D721Med (cell line): Measurements from ENCODE around the gene AANAT.
"Not testable (repeated sequence)": the region's sequence is repeated elsewhere in the genome, so short reads cannot be mapped to it uniquely, and the experiment has no call there.

Experiments
- DNase-seq: peaks from one replicate; pipeline ENCODE4 v3.0.0; 2011; ENCODE audit warnings: low spot score; ENCODE audit not compliant: insufficient read length
- FAIRE-seq: peaks from 2 replicates; lab custom pipeline; 2011; peaks lifted over from hg19 to GRCh38; lab: Jason Lieb, UNC
- CTCF ChIP-seq: IDR thresholded peaks from 2 replicates; pipeline ENCODE4 v1.5.1; 2012; ENCODE audit warnings: mild to moderate bottlenecking, control low read depth; ENCODE audit not compliant: insufficient read depth; ENCODE audit errors: missing control alignments

Gene AANAT

DNA sequence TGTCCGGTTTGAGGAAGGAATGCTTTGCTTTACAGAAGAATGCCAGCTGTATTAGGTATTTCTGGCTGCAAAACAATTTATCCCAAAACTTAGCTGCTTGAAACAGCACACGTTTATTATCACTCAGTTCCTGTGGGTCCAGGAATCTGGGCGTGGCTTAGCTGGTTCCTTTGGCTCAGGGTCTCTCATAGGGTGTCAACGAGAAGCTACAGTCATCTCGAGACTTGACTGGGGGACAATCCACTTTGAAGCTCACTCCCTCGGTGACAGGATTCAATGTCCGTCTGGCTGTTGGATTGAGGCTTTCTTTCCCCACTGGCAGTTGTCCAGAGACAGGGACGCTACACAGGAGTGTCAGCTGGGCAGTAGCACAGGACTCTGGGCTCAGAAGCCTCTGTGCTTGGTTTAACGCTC is 43.4 kb downstream of the AANAT start:
- no peak for DNase-seq
- no peak for TF ChIP-seq CTCF
- FAIRE-seq = no peak

- FAIRE-seq (no peak), DNase-seq (no peak)
- TF ChIP-seq CTCF = no peak
Measured at GRCh38 chr17:76511668-76512365, 44.4 kb downstream of the AANAT start.

GRCh38 chr17:76512366-76513305 is 45.2 kb downstream of the AANAT start:
- TF ChIP-seq CTCF = no peak
- DNase-seq (no peak), FAIRE-seq (no peak)

DNA sequence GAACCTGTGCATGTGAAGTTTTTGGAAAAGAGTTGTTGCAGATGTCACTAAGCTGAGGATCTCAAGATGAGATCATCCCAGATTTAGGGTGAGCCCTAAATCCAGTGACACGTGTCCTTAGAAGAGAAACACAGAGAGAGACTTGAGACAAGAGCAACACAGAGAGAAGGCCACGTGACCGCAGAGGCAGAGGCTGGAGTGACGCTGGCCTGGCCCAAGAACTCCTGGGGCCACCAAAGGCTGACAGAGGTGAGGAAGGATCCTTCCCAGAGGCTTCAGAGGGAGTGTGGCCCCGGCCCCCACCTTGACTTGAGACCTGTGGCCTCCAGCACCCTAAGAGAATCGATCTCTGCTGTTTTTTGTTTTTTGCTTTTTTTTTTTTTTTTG is 45.9 kb downstream of the AANAT start:
- FAIRE-seq (no peak), DNase-seq (no peak)

GRCh38 chr17:76514355-76514754 is 47.0 kb downstream of the AANAT start:
- FAIRE-seq, DNase-seq: not testable (repeated sequence)

More for the DNA sequence above, 45.9 kb downstream of the AANAT start:
- no peak for TF ChIP-seq CTCF

DNA sequence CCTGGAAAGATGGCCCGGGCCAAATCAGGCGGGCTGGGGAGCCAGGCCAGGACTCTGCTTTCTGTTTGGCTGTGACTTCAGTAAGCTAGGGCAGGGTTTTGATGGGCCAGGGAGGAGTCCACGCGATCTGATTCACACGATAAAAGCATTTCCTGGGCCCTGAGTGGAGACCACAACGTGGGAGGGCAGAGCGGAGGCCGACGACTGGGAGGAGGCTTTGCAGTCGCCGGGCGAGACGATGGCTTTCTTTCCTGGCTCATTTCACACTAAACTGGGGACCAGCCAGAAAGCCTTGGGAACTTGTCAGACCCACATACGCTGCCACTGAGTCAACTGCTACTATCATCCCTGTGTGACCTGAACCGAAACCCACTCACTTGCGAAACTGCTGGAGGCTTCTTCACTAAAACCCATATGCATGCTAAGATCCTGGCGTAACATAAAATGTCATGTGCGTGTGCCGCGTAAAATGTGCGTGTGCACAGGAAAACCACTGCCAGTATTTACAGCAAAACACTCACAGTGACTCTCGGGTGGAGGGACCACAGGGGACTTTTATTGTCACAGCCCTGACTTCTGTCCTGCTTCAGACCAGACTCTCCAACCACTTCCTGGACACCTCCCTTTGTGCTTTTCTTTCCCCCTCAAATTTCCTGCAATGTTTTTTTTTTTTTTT is 48.0 kb downstream of the AANAT start:
- FAIRE-seq (no peak), DNase-seq (no peak)
- no peak for TF ChIP-seq CTCF

DNA sequence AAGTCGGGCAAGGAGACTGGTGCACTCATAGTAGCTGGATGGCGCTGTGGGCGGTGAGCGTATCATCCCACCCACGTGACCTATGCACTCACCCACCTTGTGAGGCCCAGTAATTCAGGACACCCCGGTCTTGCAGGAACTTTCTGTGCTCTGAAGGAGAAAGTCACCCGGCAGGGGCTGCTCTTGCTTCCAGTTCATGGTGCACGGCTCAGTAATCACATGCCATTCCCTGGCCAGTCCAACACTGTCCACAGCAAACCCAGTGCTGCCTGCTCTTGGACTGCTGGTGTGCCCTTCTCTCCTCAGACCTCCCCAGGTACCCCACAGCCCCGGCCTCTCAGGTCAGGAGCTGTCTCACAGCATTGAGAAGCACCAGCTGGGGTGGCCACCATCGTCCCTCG is 50.2 kb downstream of the AANAT start:
- DNase-seq (no peak), FAIRE-seq (no peak)
- TF ChIP-seq CTCF = no peak
